Neural cell (in vitro differentiated cells): ENCODE data around the gene BTG4. TPM values are rescaled to one million over a fixed set of nuclear protein-coding genes. Genes with fewer than 3 reads are reported as not detected.

Source experiments
- H2AFZ ChIP-seq: fragments of 200-600, 300-800 bp; sonication (generic), shearing (Covaris generic); 2 replicates; pipeline ENCODE4 v1.6.0; 2014; ENCODE audit warnings: low read depth, mild to moderate bottlenecking, antibody characterized with exemption, low read length, moderate library complexity
- H3F3A ChIP-seq: fragments of 200-600 bp; shearing (Covaris generic); 2 replicates; pipeline ENCODE4 v1.6.1; 2016; ENCODE audit warnings: mild to moderate bottlenecking, moderate library complexity, mixed read lengths, antibody characterized with exemption, low read length; ENCODE audit not compliant: insufficient read depth, poor library complexity, severe bottlenecking
- H3K27ac ChIP-seq: fragments of 200-600, 300-800 bp; sonication (generic), shearing (Covaris generic); 2 replicates; pipeline ENCODE4 v1.5.1; 2014; ENCODE audit warnings: mild to moderate bottlenecking, low read length, moderate library complexity
- H3K27me3 ChIP-seq: fragments of 300-800, 200-600 bp; sonication (generic), shearing (Covaris generic); 2 replicates; pipeline ENCODE4 v1.6.0; 2014; ENCODE audit warnings: mild to moderate bottlenecking, low read depth, low read length, moderate library complexity; ENCODE audit not compliant: insufficient read depth
- H3K36me3 ChIP-seq: fragments of 300-800, 200-600 bp; sonication (generic), shearing (Covaris generic); 2 replicates; pipeline ENCODE4 v1.5.1; 2014; ENCODE audit warnings: mild to moderate bottlenecking, antibody characterized with exemption, low read length, moderate library complexity; ENCODE audit not compliant: insufficient read depth
- H3K4me2 ChIP-seq: fragments of 300-800, 200-600 bp; sonication (generic), shearing (Covaris generic); 2 replicates; pipeline ENCODE4 v1.6.0; 2014; ENCODE audit warnings: mild to moderate bottlenecking, low read length
- H3K4me3 ChIP-seq: fragments of 300-800, 200-600 bp; sonication (generic), shearing (Covaris generic); 2 replicates; pipeline ENCODE4 v1.5.1; 2014; ENCODE audit warnings: mild to moderate bottlenecking, low read length, moderate library complexity
- H3K79me2 ChIP-seq: fragments of 200-600 bp; shearing (Covaris generic); replicated peaks from 2 replicates; pipeline ENCODE4 v1.6.0; 2014; ENCODE audit warnings: mild to moderate bottlenecking, low read length, moderate library complexity; ENCODE audit not compliant: insufficient read depth
- H3K9ac ChIP-seq: fragments of 300-800, 200-600 bp; sonication (generic), shearing (Covaris generic); 2 replicates; pipeline ENCODE4 v1.6.1; 2016; ENCODE audit warnings: mild to moderate bottlenecking, low read length, mixed read lengths
- H3K9me2 ChIP-seq: fragments of 200-600 bp; shearing (Covaris generic); 2 replicates; pipeline ENCODE4 v1.6.1; 2016; ENCODE audit warnings: mild to moderate bottlenecking, low read length, mixed read lengths; ENCODE audit not compliant: insufficient read depth
- H3K9me3 ChIP-seq: fragments of 200-600, 300-800 bp; sonication (generic), shearing (Covaris generic); 2 replicates; pipeline ENCODE4 v1.6.1; 2016; ENCODE audit warnings: mild to moderate bottlenecking, mixed run types, low read length, moderate library complexity, mixed read lengths
- H4K20me1 ChIP-seq: fragments of 200-600 bp; shearing (Covaris generic); 2 replicates; pipeline ENCODE4 v1.6.1; 2016; ENCODE audit warnings: mild to moderate bottlenecking, mixed run types; ENCODE audit not compliant: insufficient read depth
- EP300 ChIP-seq: fragments of 450-650 bp; conservative IDR thresholded peaks from 2 replicates; pipeline ENCODE4 v1.6.1; 2014; ENCODE audit warnings: antibody characterized with exemption, mild to moderate bottlenecking, moderate library complexity; ENCODE audit not compliant: poor library complexity, severe bottlenecking
- EZH2 ChIP-seq: fragments of 200-600, 300-800 bp; shearing (Covaris generic), sonication (generic); IDR thresholded peaks from 2 replicates; pipeline ENCODE4 v1.6.1; 2014; ENCODE audit warnings: antibody characterized with exemption, low read length, borderline replicate concordance, mild to moderate bottlenecking; ENCODE audit not compliant: insufficient read depth, poor library complexity, severe bottlenecking
- MXI1 ChIP-seq: fragments of 450-650 bp; conservative IDR thresholded peaks from 2 replicates; pipeline ENCODE4 v1.6.1; 2014; ENCODE audit warnings: antibody characterized with exemption, mild to moderate bottlenecking; ENCODE audit not compliant: poor library complexity, severe bottlenecking
- POLR2AphosphoS5 ChIP-seq: IDR thresholded peaks from 2 replicates; pipeline ENCODE4 v1.6.1; 2012
- RAD21 ChIP-seq: fragments of 450-650 bp; conservative IDR thresholded peaks from 2 replicates; pipeline ENCODE4 v1.6.1; 2014; ENCODE audit warnings: antibody characterized with exemption, mild to moderate bottlenecking, moderate library complexity
- REST ChIP-seq: IDR thresholded peaks from 2 replicates; pipeline ENCODE4 v1.6.1; 2012; ENCODE audit warnings: borderline replicate concordance
- SMC3 ChIP-seq: fragments of 450-650 bp; conservative IDR thresholded peaks from 2 replicates; pipeline ENCODE4 v1.6.1; 2014; ENCODE audit warnings: antibody characterized with exemption, mild to moderate bottlenecking, moderate library complexity; ENCODE audit not compliant: poor library complexity
- TAF1 ChIP-seq: IDR thresholded peaks from 2 replicates; pipeline ENCODE4 v1.6.1; 2012; ENCODE audit warnings: low read depth
- polyA plus RNA-seq: library from polyadenylated mRNA; depleted of rRNA; stranded (reverse); fragments of >200 nt; gene quantifications from 2 replicates; pipeline ENCODE4 v1.2.3, GENCODE V29; 2014
- small RNA-seq, 3 experiments: library from RNA; depleted of rRNA; stranded (forward); fragments of <200 nt; gene quantifications; one replicate each; pipeline ENCODE3, GENCODE V24; 2012
- TF ChIP-seq, protein P1 (sequence below): fragments of 450-650 bp; IDR thresholded peaks from 2 replicates; pipeline ENCODE4 v1.5.1; 2014; ENCODE audit warnings: antibody characterized with exemption, mild to moderate bottlenecking, moderate library complexity; ENCODE audit not compliant: poor library complexity, severe bottlenecking

The BTG4 gene
- polyA plus RNA-seq, 1 donor from 2014 or later, result not detected

GRCh38 chr11:111445586-111445985, 66.6 kb downstream of the BTG4 start:
- Histone ChIP-seq H3K27me3 (no peaks in the 10 kb centered on the region), H3K36me3 (no peaks in the 10 kb centered on the region), H3K4me2 (no peak overlapping the region), H3K27ac (no peak overlapping the region), H3K9ac (no peak overlapping the region), H3K4me3 (no peak overlapping the region), H3K9me2 (no peaks in the 10 kb centered on the region), H3K79me2 (no peaks in the 10 kb centered on the region), H4K20me1 (no peaks in the 10 kb centered on the region), H2AFZ (no peak overlapping the region), H3F3A (no peaks in the 10 kb centered on the region), H3K9me3 (no peaks in the 10 kb centered on the region)
- TF ChIP-seq EZH2, result no peak
- no peak for TF ChIP-seq REST
- TF ChIP-seq RAD21, result no peak
- TF ChIP-seq SMC3, result no peak
- TF ChIP-seq, protein P1, sequence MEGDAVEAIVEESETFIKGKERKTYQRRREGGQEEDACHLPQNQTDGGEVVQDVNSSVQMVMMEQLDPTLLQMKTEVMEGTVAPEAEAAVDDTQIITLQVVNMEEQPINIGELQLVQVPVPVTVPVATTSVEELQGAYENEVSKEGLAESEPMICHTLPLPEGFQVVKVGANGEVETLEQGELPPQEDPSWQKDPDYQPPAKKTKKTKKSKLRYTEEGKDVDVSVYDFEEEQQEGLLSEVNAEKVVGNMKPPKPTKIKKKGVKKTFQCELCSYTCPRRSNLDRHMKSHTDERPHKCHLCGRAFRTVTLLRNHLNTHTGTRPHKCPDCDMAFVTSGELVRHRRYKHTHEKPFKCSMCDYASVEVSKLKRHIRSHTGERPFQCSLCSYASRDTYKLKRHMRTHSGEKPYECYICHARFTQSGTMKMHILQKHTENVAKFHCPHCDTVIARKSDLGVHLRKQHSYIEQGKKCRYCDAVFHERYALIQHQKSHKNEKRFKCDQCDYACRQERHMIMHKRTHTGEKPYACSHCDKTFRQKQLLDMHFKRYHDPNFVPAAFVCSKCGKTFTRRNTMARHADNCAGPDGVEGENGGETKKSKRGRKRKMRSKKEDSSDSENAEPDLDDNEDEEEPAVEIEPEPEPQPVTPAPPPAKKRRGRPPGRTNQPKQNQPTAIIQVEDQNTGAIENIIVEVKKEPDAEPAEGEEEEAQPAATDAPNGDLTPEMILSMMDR, result no peak
- TF ChIP-seq EP300, result no peak
- TF ChIP-seq TAF1, result no peak
- no peak for TF ChIP-seq POLR2AphosphoS5
- TF ChIP-seq MXI1, result no peak

Small RNAs within 50 kb of the gene (small RNA-seq; reads per million reads assigned to genes)
- gene MIR34B (3.9 to 14.5 (median 11.1) reads per million in 3 experiments), gene MIR34C (6.0 to 17.4 (median 14.4) reads per million in 3 experiments)

Other genes with a start within 250 kb of the BTG4 start
- gene POU2AF3, start 213.8 kb downstream of the BTG4 start, polyA plus RNA-seq, result not detected in 2 replicates
- not detected in 2 replicates for gene POU2AF1, start 133.1 kb downstream of the BTG4 start, polyA plus RNA-seq
- not detected in 2 replicates for gene HOATZ, start 2.4 kb upstream of the BTG4 start, polyA plus RNA-seq
- gene LAYN, start 28.3 kb upstream of the BTG4 start, polyA plus RNA-seq, result not detected in 2 replicates
- 9.0 and 10.3 TPM in 2 replicates for gene SIK2, start 90.1 kb upstream of the BTG4 start, polyA plus RNA-seq